NCI-H446 treated with DMSO at 0.1 percent for 48 hours (cell line): ENCODE results near the gene OSGEPL1.
"Not testable (repeated sequence)": the region's sequence is repeated elsewhere in the genome, so short reads cannot be mapped to it uniquely, and the experiment has no call there.

Experiments used
- DNase-seq: peaks from one replicate; lab custom pipeline; 2025; lab: John Stamatoyannopoulos, UW

Gene OSGEPL1

DNA sequence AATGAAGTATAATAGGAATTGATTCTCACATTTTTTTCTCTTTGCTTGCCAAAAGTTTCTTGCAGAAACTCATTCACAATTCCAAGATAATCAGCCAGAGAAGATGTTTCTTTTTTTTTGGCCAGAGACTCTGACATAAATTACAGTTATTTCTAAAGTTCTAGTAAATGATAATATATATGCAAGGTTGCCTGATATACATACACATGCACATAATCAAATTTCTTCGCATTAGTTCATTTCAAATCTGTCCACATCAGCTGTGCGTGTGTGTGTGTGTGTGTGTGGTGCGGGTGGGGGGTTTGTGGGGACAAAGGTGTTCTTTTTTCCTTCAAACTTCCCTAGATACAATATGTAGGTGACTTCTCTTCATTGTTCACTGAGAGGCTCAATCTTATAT is 33.2 kb downstream of the OSGEPL1 start:
- no peak for DNase-seq

DNA sequence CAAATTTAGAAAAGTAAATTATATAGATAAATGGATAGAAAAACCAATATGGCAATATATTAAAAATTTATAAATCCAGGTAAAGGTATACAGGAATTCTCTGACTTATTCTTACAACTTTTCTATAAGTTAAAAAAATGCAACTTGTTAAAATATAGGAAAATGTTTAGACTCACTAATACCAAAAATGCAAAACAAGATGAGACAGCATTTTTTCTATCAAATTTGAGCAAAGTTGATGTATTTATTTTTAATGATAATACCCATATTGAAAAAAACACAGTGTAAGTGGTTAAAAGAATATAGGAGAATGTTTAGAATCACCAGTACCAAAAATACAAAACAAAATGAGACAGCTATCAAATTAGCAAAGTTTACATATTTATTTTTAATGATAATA is 35.7 kb downstream of the OSGEPL1 start:
- no peak for DNase-seq

DNA sequence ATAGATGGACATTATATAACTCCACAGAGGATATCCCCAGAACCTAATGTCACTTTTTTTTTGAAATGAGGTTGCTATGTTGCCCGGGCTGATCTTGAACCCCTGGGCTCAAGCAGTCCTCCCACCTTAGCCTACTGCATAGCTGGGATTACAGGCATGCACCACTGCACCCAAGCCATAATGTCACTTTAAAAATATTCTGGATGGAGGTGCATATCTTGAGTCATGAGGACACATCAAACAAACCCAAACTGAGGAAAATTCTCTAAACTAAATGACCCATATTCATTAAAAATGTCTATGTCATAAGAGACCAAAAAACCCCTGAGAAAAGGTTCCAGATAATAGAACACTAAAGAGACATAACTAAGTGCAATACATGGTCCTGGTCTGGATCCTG is 36.3 kb downstream of the OSGEPL1 start:
- DNase-seq = no peak

DNA sequence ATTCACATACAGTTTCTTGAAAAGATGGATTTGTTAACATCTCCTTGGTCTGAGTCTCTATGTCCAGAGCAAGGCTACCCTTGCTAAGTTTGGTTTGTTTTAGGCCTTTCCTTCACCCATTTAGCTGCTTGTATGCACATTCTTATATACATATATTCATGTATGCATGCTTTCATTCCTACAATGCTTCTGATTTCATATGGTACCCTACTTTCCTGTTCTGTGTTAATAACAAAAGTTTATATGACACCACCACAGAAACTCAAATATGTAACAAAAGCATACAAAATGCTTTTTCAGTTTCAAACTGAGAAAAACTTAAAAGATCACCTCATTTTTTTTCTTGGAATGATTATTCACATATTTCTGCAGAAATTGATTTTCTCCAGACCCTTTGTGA is 39.4 kb downstream of the OSGEPL1 start:
- no peak for DNase-seq

DNA sequence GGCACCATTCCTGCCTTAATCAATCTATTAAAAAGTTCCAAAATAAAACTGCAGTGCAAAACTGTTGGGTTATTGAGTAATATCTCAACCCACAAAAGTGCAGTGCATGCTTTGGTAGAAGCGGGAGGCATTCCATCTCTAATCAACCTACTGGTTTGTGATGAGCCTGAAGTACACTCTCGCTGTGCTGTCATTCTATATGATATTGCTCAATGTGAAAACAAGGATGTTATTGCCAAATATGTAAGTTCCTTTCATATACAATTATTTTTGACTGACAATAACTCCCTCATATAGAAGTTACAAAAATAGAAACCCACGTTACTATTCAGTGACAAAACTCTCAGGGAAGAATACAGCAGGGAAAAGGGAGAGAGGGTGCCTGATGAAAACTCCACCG is 43.0 kb downstream of the OSGEPL1 start:
- no peak for DNase-seq

DNA sequence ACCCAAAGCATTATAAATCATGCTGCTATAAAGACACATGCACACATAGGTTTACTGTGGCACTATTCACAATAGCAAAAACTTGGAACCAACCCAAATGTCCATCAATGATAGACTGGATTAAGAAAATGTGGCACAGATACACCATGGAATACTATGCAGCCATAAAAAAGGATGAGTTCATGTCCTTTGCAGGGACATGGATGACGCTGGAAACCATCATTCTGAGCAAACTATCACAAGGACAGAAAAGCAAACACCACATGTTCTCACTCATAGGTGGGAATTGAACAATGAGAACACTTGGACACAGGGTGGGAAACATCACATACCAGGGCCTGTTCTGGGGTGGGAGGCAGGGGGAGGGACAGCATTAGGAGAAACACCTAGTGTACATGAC is 45.0 kb downstream of the OSGEPL1 start:
- not testable (repeated sequence) for DNase-seq

DNA sequence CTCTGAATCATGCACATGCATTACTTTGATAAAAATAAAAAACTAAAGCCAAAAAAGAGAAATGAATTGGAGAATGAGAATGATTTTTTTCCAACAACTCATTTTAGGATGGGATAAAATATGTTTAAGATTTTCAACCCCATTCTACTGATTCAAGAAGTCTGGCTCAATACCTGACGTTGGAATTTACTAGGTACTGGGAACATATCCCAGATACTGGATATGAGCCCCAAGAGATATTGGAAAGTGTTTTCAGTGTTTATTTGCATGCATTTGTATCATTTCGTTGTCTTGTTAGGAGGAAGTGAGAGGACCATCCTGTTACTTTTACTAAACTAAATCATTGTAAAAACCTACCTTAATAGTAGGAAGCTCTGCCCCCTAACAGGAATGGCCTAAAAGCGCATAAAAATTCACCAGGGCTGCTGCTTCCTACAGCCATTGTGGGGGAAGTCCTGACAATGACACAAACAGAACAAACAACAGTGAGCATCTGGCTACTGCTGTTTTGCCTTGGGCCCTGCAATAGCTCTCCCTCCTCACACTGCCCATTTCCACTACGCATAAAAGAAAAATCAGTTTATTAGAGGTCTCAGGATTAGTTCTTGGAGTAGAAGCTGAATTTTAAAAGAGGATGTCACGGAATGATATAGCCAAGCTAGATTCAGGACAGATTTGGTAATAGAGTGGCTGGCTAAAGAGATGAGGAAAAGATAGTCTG is 52.9 kb downstream of the OSGEPL1 start:
- DNase-seq = no peak

GRCh38 chr2:189702071-189702470 is 60.5 kb downstream of the OSGEPL1 start:
- DNase-seq = no peak

DNA sequence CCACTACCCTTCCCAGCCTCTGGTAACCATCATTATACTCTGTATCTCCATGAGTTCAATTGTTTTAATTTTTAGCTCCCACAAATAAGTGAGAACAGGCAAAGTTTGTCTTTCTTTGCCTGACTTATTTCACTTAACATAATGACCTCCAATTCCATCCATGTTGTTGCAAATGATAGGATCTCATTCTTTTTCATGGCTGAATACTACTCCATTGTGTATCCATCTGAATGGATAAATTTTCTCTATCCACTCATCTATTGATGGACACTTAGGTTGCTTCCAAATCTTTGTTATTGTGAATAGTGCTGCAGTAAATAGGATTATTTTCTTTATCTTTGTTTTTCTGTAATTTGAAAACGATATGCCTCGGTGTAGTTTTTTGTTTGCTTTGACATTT is 61.9 kb downstream of the OSGEPL1 start:
- DNase-seq = no peak

GRCh38 chr2:189698020-189698887 is 64.3 kb downstream of the OSGEPL1 start:
- DNase-seq = no peak
